H1 (cell line): ENCODE results near the gene PI4K2A. TPM values are rescaled to one million over a fixed set of nuclear protein-coding genes. Genes with fewer than 3 reads are reported as not detected.

Experiments used
- EZH2 ChIP-seq: fragments of 200-600 bp; sonication (generic); IDR thresholded peaks from 2 replicates; pipeline ENCODE4 v1.7.1; 2012; ENCODE audit warnings: low read depth, mild to moderate bottlenecking, moderate library complexity, low read length, inconsistent platforms; ENCODE audit not compliant: severe bottlenecking
- JUND ChIP-seq: IDR thresholded peaks from 2 replicates; pipeline ENCODE4 v1.6.1; 2011; ENCODE audit warnings: mild to moderate bottlenecking, improper control_type of control experiment, low read length
- MAFK ChIP-seq: IDR thresholded peaks from 2 replicates; pipeline ENCODE4 v1.6.1; 2012; ENCODE audit warnings: low read depth, mild to moderate bottlenecking, improper control_type of control experiment, low read length
- NRF1 ChIP-seq: IDR thresholded peaks from 2 replicates; pipeline ENCODE4 v1.6.1; 2011; ENCODE audit warnings: mild to moderate bottlenecking, low read depth, low read length, improper control_type of control experiment
- PHF8 ChIP-seq: fragments of 200-600 bp; sonication (generic); conservative IDR thresholded peaks from 2 replicates; pipeline ENCODE4 v1.7.1; 2012; ENCODE audit warnings: low read depth, mild to moderate bottlenecking, inconsistent platforms, low read length, moderate library complexity
- RNF2 ChIP-seq: fragments of 200-900, 300-1000 bp; sonication (generic); IDR thresholded peaks from 2 replicates; pipeline ENCODE4 v1.7.1; 2016; ENCODE audit warnings: borderline replicate concordance, low read depth, mild to moderate bottlenecking, antibody characterized with exemption, low read length; ENCODE audit not compliant: poor library complexity, severe bottlenecking; ENCODE audit errors: missing control alignments
- SRF ChIP-seq: IDR thresholded peaks from 2 replicates; pipeline ENCODE4 v1.6.1; 2011; ENCODE audit warnings: mild to moderate bottlenecking, low read depth, low read length, moderate library complexity
- TCF12 ChIP-seq: IDR thresholded peaks from 2 replicates; pipeline ENCODE4 v1.6.1; 2011; ENCODE audit warnings: low read depth, mild to moderate bottlenecking, low read length
- polyA plus RNA-seq, 7 experiments: library from polyadenylated mRNA; depleted of rRNA in 3 of 7; stranded (reverse) in 5 of 7; unstranded in 2 of 7; fragments of >200 nt in 5 of 7; fragments of 200-250 nt in 2 of 7; gene quantifications; 1 replicate in 5 of 7; 2 replicates in 1 of 7; 4 replicates in 1 of 7; pipeline versions ENCODE4 v1.2.1 to v1.2.3, GENCODE V29; 2011 to 2013; ENCODE audit warnings: missing spikeins in 2 of 7, mixed read lengths in 2 of 7
- total RNA-seq: library from RNA; stranded (reverse); fragmentation: NEBNext Ultra II Directional; extraction: Animal tissue kit (Norgen Biotek cat#: 25700); gene quantifications from 2 replicates; pipeline ENCODE4 v1.2.1, GENCODE V29; 2021
- TF ChIP-seq, protein P1 (sequence below): fragments of 300-600 bp; sonication (generic); IDR thresholded peaks from 2 replicates; pipeline ENCODE4 v1.7.1; 2012; ENCODE audit warnings: low read length, moderate library complexity, mild to moderate bottlenecking, inconsistent platforms; ENCODE audit not compliant: insufficient replicate concordance

Gene PI4K2A
- total and polyA plus RNA-seq, 2 of the 8 experiments (the other 6 are each of a cell fraction or from before 2014, with no cell fraction given), result 20.7 to 21.9 TPM

DNA sequence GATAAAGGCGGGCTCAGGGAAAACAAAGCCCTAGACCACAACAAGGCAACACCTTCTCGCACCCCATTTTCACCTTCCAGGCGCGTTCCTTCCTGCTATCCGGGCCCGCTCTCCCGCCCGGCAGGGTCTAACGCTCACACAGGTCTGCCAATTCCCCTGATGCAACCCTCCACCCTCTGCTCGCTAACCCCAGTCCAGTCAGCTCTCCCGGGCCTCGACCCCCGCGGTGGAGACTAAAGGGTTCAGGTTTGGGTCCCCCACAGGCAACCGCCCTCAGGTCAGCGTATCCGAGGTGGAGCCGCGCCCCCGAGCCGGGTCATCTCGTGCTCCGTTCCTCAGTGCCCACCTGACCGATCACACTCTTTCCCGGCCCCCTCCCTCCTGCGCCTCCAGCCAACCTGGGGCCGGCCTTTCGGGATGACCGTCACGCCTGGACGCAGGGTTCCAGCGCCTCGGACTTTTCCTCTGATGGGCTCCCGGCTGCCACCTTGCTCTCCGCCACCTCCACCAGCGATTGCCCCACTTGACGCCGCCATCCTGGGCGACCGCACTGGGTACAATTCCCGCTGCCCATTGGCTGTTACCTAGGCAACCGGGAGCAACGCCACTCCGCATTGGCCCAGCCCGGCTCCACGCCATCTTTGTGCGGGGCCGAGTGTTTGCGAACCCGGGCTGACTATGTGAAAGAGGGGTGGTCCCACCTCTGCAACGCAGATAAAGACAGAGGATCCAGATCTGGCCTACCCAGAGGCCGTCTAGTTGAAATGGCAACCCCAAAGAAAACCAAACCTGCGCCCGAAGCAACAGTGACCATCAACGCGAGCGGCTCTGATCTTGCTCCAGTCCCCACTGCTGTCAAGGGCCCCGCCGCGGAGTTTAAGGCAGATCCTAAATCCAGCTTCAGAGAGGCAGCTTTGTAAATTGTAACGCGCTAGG is 7.3 kb upstream of the PI4K2A start, which contains the start of gene MORN4 (continued):
- TF ChIP-seq, protein P1, sequence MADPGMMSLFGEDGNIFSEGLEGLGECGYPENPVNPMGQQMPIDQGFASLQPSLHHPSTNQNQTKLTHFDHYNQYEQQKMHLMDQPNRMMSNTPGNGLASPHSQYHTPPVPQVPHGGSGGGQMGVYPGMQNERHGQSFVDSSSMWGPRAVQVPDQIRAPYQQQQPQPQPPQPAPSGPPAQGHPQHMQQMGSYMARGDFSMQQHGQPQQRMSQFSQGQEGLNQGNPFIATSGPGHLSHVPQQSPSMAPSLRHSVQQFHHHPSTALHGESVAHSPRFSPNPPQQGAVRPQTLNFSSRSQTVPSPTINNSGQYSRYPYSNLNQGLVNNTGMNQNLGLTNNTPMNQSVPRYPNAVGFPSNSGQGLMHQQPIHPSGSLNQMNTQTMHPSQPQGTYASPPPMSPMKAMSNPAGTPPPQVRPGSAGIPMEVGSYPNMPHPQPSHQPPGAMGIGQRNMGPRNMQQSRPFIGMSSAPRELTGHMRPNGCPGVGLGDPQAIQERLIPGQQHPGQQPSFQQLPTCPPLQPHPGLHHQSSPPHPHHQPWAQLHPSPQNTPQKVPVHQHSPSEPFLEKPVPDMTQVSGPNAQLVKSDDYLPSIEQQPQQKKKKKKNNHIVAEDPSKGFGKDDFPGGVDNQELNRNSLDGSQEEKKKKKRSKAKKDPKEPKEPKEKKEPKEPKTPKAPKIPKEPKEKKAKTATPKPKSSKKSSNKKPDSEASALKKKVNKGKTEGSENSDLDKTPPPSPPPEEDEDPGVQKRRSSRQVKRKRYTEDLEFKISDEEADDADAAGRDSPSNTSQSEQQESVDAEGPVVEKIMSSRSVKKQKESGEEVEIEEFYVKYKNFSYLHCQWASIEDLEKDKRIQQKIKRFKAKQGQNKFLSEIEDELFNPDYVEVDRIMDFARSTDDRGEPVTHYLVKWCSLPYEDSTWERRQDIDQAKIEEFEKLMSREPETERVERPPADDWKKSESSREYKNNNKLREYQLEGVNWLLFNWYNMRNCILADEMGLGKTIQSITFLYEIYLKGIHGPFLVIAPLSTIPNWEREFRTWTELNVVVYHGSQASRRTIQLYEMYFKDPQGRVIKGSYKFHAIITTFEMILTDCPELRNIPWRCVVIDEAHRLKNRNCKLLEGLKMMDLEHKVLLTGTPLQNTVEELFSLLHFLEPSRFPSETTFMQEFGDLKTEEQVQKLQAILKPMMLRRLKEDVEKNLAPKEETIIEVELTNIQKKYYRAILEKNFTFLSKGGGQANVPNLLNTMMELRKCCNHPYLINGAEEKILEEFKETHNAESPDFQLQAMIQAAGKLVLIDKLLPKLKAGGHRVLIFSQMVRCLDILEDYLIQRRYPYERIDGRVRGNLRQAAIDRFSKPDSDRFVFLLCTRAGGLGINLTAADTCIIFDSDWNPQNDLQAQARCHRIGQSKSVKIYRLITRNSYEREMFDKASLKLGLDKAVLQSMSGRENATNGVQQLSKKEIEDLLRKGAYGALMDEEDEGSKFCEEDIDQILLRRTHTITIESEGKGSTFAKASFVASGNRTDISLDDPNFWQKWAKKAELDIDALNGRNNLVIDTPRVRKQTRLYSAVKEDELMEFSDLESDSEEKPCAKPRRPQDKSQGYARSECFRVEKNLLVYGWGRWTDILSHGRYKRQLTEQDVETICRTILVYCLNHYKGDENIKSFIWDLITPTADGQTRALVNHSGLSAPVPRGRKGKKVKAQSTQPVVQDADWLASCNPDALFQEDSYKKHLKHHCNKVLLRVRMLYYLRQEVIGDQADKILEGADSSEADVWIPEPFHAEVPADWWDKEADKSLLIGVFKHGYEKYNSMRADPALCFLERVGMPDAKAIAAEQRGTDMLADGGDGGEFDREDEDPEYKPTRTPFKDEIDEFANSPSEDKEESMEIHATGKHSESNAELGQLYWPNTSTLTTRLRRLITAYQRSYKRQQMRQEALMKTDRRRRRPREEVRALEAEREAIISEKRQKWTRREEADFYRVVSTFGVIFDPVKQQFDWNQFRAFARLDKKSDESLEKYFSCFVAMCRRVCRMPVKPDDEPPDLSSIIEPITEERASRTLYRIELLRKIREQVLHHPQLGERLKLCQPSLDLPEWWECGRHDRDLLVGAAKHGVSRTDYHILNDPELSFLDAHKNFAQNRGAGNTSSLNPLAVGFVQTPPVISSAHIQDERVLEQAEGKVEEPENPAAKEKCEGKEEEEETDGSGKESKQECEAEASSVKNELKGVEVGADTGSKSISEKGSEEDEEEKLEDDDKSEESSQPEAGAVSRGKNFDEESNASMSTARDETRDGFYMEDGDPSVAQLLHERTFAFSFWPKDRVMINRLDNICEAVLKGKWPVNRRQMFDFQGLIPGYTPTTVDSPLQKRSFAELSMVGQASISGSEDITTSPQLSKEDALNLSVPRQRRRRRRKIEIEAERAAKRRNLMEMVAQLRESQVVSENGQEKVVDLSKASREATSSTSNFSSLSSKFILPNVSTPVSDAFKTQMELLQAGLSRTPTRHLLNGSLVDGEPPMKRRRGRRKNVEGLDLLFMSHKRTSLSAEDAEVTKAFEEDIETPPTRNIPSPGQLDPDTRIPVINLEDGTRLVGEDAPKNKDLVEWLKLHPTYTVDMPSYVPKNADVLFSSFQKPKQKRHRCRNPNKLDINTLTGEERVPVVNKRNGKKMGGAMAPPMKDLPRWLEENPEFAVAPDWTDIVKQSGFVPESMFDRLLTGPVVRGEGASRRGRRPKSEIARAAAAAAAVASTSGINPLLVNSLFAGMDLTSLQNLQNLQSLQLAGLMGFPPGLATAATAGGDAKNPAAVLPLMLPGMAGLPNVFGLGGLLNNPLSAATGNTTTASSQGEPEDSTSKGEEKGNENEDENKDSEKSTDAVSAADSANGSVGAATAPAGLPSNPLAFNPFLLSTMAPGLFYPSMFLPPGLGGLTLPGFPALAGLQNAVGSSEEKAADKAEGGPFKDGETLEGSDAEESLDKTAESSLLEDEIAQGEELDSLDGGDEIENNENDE, result no peak
- TF ChIP-seq MAFK (no peak), TCF12 (no peak), EZH2 (no peak), NRF1 (no peak), PHF8 (peak; percentile 71; the same call in 1 of the 2 replicates), SRF (no peak; the same call in 1 of the 2 replicates), JUND (no peak), RNF2 (no peak)
